Measurements from ENCODE around the gene DCHS2.

DCHS2 gene, protein sequence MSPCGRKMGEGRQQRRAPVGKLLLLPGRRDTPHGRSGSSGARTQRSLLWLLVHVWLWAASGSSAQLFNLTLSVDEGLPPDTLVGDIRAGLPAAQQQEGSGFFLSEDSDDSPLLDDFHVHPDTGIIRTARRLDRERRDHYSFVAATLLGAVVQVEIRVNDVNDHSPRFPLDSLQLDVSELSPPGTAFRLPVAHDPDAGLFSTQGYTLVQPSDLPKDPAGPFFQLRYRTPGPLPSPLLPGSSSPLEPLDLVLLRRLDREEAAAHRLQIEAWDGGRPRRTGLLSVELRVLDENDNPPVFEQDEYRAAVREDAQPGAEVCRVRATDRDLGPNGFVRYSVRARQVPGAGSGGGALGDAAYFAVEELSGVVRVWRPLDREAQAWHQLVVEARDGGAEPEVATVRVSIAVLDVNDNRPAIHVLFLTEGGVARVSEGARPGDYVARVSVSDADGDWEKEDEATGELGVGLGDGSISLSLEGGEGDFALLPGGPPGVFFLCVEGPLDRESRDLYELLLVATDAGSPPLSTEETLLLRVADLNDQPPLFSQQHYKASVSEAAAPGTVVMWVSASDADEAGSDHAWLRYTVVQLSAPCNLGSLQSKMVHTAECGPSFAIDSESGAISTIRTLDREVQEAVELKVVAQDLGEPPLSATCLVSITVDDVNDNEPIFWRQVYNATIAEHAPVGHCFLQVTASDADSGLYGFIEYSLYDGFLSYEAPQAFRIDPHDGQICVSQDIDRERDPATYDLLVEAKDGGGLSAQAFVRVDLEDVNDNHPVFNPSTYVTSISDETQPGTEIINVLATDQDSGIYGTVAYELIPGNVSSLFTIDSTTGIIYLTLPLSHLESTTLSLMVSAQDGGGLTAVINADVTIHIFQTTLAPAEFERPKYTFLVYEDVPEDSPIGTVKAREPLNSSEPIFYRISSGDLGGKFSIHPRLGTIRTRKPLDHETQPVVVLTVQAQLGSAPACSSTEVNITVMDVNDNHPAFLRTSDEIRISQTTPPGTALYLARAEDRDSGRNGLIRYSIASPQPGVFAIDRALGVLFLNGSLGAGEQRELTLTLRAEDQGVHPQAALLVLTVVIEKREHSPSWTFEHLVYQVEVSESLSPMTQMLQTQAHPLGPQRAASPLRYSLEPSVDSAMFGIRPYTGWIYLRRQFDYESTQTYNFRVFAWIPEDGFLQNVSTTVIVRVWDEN (N-terminal part only)

DNA sequence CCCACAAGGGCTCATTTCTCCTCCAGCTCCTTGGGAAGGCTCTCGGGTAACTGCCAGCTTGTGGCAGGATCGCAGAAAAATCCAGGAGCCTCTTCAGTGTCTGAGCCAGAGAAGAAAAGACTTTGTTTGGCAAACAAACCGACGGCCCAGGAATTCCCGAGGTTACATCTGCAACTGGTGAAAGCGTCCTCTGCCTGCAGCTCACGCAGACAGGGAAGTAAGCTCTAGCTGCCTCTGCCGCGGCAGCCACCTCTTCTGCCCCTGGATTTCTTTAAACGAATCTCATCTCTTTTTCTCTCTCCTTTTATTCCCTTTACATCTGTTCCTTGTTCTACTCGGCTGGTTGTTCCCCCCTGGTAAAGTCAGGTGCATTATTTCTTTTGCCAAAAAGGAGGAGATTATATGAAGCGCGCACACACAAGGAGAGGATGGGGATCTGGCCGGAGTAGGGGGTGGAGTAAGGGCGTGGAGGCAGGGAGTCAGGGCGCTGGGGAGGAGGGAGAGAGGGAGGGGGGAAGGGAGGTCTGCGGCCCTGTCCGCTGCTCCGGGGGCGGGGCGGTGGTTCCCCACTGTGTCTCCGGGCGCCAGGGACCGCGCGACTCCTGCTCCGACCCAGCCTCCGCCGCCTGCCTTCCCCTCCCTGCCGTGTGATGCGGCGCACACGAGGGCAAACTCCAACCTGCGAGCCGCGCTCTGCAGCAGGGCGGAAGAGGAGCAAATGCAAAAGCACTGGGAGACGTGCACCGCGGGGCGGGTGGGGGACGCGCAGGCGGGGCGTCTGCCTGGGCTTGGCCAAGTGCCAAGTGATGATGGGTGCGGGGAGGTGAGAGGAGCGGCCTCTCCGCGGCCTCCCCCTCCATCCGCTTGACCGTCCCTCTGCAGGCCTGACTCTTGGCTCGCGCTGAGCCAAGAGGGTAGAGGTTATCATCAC lies at the start of gene DCHS2:
Gene DCHS2 (minus strand): TSS at position 459 of the 931 bp plus-strand sequence. CDS start 444 bp downstream, at position 15.
- no peak for DNase-seq

DNA sequence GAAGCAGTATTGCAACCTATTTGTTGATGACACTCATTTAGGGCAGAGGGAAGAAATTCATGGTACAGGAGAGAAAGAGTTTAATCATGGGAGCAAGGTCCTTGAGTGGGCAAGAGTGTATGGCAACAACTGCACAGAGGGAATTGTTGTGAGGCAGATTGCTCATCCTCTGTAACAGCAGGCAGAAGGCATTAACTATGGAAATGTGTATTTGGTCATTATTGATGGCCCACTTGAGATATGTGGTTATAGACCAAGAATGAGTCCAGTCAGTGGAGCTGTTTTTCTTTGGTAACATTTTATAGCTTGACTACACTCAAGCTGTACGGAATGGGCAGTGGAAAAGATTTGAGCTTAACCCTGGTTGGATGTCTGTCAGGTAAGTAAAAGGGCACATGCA lies 42.7 kb upstream of the DCHS2 start:
- DNase-seq: no peak

GRCh38 chr4:154529728-154530519 lies 38.3 kb upstream of the DCHS2 start:
- no peak for DNase-seq

GRCh38 chr4:154528869-154529268 lies 37.3 kb upstream of the DCHS2 start:
- no peak for DNase-seq

- no peak for DNase-seq
Observed at GRCh38 chr4:154527308-154527707, 35.7 kb upstream of the DCHS2 start.

GRCh38 chr4:154526151-154526550 lies 34.6 kb upstream of the DCHS2 start:
- DNase-seq: no peak

- DNase-seq: no peak
Observed at GRCh38 chr4:154521607-154522006, 30.0 kb upstream of the DCHS2 start.

GRCh38 chr4:154519214-154519613 lies 27.6 kb upstream of the DCHS2 start:
- DNase-seq: no peak

GRCh38 chr4:154517591-154517990 lies 26.0 kb upstream of the DCHS2 start:
- DNase-seq: no peak

GRCh38 chr4:154516318-154517029 lies 24.9 kb upstream of the DCHS2 start:
- DNase-seq: no peak

DNA sequence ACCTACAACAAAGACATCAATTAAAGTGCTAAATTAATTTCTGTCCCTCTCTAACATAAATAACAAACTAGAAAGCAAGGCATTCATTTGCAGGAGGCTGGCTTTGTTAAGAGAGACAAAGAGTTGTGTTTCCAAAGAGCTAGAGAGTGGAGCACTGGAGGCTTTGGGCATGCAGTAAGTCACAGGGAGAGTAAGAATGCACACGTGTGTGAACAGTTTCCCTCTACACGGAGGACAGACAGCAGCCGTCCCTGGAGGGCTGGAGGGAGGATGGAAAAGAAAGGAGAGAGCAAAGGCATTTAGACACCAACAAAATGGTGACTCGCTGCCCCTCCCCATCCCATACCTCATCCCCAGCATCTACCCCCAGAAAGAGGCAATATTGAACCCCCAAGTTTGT lies 20.4 kb upstream of the DCHS2 start:
- no peak for DNase-seq

- no peak for DNase-seq
Observed at GRCh38 chr4:154511548-154511947, 19.9 kb upstream of the DCHS2 start.

DNA sequence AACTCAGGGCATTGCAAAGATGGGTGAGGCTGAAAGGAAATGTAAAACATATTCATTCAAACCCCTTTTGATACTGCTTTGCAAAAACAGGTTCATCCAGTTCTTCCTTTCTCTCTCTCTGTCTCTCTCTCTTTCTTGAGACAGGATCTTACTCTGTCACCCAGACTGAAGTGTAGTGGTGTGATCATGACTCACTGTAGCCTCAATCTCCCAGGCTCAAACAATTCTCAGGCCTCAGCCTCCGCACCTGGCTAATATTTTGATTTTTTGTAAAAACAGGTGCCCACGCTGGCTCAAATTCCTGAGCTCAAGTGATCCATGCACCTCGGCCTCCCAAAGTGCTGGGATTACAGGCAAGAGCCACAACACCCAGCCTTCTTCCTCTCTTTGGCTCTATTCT lies 15.6 kb upstream of the DCHS2 start:
- DNase-seq: no peak

GRCh38 chr4:154506253-154506652 lies 14.7 kb upstream of the DCHS2 start:
- DNase-seq: no peak

DNA sequence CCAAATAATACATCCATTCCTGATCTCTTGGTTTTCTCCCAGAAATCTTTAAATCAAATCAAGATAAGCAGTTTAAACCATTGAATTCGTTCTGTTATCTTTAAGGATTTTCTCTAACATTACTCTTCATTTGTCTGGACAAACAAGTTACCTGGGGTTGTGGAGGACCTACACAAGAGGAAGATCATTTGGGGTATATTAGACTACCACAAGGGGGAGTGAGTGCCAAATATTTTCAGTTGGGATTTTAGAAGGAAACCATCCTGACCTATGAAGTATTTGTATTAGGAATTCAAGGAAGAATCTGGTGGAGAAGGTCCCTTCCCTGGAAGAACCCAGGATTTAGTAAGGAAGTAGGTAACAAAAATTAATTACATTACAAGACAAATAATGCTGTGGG lies 12.0 kb upstream of the DCHS2 start:
- no peak for DNase-seq

DNA sequence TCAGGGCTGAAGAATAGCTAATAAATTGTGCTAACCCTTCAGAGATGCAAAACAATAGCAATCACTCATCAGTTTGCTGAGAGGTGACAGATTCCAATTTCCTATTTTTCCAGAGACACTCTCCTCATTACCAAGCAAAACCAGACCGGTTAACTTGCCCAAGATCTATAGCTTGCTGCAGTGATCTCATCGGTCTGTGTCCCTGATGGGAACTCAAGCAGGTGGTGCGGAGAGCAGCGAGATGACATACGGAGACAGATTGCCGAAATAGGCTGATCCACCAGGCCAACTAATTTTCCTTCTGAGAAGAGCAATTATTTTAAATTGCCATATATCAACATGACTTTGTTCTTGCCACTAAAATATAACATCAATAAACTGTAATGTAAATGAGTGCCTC lies 10.5 kb upstream of the DCHS2 start:
- DNase-seq: no peak

DNA sequence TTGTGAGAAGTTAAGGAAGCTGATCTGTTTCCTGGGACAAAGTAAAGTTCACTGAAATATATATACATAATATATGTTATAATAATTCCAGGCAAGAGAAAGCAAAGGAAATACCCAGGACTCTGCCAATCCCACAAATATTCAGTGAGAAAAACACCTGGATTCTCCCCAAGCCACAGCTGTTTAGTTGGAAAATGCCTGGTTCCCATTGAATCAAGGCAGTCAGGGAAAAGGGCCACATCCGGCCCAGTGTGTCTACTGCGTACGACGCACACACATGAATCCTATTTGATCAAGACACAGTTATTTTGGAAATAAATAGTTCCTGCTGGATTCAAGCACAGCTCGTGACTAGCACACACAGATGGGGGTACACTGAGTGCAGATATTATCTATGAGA lies 6.3 kb upstream of the DCHS2 start:
- no peak for DNase-seq

DNA sequence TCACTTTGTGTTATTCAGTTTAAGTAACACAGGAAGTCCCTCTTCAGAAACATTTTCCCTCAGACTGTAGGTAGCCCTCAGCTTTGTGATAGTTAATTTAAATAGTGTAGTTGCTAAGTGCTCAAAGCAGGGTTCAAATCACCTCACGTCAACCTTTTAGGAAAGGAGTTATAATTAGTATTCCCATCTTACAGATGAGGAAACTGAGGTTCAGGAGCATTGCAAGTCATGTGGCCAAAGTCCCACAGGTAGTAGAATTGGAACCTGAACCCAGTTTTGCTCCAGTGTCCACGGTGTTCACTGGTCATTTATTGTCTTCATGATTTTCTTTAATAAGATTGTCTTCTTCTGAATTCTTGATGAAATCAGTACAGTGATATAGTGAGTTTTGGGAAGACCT lies 4.3 kb upstream of the DCHS2 start:
- DNase-seq: no peak

- no peak for DNase-seq
Observed at GRCh38 chr4:154492288-154492687, 689 bp upstream of the DCHS2 start.

DNA sequence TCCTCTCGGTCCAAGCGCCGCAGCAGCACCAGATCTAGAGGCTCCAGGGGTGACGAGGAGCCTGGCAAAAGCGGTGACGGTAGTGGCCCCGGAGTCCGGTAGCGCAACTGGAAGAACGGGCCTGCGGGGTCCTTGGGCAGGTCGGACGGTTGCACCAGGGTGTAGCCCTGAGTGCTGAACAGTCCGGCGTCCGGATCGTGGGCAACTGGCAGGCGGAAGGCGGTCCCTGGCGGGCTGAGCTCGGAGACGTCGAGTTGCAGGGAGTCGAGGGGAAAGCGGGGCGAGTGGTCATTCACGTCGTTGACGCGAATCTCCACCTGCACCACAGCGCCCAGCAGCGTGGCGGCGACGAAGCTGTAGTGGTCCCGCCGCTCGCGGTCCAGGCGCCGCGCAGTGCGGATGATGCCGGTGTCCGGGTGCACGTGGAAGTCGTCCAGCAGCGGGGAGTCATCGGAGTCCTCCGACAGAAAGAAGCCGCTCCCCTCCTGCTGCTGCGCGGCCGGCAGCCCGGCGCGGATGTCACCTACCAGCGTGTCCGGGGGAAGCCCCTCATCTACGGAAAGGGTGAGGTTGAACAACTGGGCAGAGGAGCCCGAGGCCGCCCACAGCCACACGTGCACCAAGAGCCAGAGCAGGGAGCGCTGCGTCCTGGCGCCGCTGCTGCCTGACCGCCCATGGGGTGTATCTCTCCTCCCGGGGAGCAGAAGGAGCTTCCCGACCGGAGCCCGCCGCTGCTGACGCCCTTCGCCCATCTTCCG lies 837 bp downstream of the DCHS2 start:
- DNase-seq: no peak
